ENCODE measurements around the gene ZNF277.
A peak's percentile ranks its signal among the peaks of the same experiment; 100 is the strongest.

Gene ZNF277

DNA sequence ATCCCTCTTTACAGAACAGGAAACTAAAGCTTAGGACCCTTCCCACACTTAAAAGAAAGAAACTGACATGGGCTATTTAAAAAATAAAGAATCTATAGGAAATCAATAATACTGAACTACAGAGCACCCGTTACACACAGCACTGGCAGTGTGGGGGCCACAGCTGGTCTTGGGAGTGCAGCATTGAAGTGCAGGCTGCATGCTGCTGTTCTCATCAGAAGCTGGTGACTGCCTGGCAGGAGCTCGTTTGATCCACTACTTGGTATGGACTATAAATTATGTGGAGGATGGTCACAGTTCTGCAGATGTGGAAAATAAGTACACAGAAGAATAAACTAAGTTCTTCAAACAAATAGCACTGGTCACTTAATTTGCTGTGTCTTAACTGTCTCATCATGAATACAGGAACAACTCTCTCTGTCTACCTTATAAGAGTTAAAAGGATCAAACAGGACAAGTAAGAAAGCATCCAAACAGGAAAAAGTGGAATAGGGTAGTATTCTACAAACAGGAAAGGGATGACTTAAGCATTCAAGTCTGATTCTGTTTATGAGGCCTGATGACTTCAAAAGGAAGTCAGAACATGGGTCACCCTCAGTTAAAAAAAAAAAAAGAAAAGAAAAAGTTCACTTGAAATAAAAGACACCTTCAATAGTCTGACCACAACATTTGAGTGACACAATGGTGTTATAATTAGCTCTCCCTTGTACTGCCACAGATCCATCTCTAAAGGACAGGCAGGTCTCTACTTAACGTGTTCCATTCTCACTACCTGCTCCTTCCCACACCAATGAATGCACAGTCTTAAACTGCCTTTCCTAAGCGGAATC lies 21.3 kb upstream of the ZNF277 start:
- DNase-seq: no peak

DNA sequence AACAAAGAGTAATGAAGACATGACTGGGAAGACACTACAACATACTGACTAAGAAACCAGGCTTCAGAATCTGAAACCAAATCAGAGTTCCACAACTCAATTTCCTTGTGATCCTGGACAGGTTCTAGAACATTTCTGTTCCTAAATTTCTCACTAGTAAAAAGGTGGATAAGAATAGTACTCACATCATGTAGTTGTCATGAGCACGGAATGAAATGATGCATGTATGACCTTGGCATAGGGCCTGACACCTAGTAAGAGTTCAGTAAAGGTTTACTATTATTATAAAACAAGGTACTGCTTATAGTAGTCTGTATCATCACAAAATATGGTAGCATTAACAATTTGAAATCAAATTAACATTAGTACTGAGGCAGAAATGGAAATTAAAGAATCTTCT lies 20.2 kb upstream of the ZNF277 start:
- DNase-seq: no peak

GRCh38 chr7:112188257-112188656 lies 18.2 kb upstream of the ZNF277 start:
- DNase-seq: no peak

DNA sequence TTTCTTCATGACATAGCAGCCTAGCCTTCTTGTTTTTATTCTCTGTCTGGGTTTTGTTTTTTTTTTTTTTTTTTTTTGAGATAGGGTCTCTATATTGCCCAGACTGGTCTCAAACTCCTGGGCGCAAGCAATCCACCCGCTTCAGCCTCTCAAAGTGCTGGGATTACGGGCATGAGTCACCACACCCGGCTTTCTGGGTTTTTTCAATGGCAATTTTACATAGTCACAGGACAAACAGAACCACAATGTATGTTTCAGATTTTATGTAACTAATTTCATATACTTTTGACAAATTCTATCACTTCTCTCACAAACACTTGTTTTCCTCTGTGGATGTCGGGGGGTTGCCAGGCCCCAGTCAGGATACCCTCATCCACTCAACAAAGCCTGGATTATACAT lies 16.8 kb upstream of the ZNF277 start:
- DNase-seq: no peak

DNA sequence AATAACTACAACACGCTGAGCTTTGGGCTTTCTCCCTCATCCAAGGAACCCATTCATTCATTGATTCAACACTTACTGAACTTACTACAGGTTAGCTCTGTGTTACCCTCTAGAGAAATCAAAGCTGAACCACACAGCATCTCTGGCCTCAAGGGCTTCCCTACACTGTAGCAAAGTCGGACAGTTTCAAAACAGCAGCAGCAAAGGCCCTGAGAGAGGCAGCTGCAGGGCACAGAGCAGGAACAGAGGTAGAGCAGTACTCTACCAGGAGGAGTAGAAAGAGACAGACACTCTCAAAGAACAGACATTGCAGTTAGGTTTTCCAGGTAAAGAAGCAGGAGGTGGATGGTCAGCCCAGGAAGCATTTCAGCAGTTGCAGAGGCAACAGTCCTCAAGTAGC lies 16.4 kb upstream of the ZNF277 start:
- no peak for DNase-seq

DNA sequence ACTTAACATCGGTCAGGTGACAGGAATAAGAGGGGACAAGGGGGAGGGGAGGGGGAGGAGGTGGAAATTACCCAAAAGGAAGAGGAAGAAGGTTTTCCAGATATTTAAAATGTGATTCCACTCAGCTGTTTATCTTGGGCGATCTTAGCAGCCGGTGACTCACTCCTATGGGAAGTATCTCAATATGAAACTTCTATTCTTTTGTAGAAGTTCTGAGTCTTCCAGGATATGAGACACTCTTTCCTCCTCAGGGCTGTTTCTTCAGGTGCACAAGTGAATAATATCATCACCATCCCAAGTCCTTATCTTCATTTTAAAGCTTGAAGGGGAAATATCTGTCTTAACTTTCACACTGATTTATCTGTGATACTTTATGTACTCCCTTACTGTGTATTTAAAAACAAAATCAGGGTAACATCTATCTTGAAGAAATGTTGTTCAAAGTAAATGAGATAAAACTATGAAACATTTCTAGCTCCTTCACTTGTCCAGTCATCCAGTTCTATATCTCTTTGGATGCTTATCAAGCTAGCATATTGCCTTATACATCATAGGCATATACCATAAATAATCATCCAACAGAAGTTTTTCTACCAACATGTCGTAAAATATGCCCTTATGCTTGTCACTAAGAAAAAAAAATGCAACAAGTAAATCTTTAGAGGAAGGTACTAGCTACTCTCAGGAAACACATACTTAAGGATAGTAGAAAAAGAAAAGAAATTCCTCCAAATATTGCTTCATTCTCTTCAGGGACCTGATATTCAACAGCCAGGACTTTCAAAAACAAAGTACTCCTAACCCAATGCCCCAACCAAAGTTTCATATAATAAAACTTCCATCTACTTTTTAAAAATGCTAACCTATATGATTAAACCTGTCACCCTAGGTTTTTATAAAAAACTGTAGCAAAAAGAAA lies 14.0 kb upstream of the ZNF277 start:
- DNase-seq: no peak

- DNase-seq: no peak
These were observed 12.5 kb upstream of the ZNF277 start for GRCh38 chr7:112193915-112194502.

DNA sequence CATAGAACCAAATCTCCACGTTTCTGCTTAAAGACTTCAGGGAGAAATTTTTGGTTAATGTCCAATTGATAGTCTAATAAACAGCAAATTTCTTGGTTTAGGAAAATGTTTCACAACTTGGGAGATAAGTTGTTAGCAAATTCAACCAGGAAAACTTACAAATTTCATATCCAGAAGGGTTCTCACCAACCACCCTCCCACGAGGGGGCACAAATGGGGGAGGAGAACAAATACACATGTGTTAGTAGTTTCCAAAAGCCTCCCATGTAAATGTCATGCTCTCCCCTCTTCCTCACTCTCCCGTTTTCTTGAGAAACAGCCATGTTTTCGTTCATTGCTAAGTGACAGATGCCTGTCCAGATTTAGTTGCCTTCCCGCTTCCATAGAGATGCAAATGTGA lies 10.8 kb upstream of the ZNF277 start:
- no peak for DNase-seq

DNA sequence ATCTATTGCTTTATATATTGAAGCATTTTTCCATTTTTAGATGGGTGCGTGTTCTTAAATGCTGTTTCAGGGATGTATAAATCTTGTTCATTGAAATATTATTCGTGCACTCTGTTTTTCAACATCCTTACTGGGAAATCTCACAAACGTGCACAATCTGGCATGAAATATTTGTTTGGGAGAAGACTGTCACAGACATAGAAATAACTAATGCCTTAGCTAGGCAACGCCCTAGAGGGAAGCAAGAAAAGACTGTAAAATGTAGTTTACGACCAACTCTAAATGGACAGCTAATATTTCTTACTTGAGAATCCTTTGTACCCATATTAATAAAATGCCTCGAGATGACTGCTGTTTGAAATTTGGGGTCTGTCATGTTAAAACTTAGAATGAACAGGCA lies 9.2 kb upstream of the ZNF277 start:
- no peak for DNase-seq

GRCh38 chr7:112199035-112199655 lies 7.3 kb upstream of the ZNF277 start:
- DNase-seq: no peak

DNA sequence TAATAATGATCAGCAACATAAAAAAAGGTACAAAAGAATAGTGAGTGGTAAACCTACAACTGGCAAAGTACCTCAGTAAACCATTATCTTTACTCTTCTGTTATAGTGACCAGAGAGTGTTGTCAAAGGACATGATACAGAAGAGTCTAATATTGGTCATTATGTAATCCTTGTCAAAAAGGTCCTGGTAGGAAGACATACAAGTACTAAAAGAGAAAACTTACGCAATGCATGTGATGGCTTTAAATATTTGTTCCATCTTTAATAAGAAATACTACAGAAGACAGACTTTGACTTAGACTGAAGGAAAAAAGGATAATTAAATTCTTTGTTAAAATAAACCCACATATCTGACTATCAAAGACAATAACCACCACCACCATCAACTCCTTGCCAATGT lies 6.8 kb upstream of the ZNF277 start:
- no peak for DNase-seq

DNA sequence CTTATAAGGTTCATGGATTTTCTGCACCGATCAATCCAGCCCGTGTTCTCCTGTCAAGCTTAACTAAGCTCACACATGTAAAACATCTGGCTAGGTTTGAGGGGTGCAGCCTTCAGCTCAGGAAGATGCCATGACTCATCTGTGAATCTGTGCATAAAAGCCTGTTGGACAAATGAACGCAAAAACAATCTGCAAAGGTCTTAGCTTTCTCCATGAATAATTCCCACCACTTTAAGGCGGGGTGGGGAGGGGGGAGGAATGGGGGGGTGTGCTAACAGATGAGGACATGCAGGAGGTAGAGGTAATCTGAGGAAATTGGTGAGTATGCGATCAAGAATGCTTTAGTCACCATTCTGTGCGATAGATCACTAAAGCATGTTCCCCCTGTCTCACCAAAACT lies 5.1 kb upstream of the ZNF277 start:
- DNase-seq: no peak

DNA sequence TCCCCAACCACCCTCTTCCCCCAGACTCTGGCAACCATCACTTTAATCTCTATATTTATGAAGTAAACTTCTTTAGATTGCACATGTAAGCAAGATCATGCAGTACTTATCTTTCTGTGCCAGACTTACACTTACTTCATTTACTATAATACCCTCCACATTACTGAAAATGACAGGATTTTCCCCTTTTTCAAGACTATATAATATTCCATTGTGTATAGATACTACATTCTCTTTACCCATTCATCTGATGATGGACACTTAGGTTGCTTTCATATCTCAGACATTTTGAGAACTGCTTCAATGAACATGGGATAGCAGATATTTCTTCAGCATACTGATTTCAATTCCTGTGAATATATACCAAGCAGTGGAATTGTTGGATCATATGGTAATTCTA lies 4.7 kb upstream of the ZNF277 start:
- no peak for DNase-seq

DNA sequence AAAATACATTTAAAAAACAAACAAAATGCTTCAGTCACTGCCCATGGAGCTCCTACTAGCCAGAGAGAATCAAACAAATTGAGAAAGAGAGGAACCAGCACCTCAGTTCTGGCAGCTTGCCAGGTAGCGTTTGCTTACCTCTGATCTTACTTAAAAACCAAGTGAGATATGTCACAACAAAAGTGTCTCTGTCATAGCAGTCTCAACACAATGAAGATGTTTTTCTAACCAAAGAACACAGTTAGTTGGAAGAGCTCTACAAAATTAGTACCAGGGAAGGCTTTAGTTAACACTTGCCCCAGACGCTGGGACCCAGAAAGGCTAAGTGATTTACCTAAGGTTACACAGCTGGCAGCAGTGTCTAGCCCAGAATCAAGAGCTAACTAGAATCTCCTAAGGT lies 3.7 kb upstream of the ZNF277 start:
- DNase-seq: no peak

DNA sequence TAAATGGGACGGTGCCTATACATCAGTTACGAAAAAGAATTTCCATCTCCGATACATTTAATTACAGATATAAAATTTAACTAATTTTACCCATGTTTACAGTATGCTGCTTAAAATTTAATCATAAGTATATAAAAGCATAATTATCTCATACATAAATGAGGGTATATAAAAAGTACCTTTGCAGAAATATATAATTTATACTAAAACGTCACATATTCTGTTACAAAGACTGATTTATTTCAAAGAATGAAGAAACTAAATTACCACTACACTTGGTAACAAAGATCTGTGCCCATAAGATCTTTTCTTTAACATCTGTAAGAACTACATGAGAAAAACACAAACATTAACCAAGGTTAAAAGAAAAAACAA lies 3.1 kb upstream of the ZNF277 start:
- no peak for DNase-seq

DNA sequence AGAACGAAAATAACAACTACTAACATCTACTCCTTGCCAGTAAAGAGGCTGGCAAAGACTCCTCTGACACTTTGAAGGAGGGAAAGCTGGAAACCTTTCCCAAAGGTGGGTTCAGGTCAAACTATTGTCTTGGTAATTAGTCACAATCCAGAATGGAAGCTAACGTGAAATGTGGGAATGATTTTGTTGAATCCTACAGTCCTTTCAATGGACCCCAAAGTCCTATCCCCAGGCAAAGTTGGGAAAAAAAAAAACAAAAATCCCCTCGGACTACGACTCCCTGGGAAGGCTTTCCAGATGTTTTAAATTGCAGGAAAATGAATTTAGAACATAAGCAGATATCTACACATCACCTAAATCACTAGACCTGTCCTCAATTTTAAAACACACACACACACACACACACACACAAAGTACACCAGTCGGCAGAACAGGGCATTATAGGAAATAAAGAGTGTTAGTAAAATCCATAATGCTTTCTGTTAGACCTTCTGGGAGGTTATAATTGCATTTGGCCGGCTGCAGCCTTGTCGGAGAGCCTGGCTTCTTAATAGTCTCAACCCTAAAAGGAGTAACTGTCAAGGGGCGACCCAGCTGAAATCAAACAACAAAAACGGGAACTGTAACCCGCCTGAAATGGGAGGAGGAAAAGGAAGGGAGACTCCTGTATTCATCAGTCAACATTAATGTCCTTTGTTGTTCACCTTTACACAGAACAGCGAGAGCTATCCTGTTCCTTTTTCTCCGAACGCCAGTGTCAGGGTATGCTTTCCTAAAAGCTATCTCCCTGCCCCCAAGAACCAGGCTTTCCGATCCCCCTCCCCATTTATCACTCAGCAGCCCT lies 1.8 kb upstream of the ZNF277 start:
- peak; percentile 14 for DNase-seq

DNA sequence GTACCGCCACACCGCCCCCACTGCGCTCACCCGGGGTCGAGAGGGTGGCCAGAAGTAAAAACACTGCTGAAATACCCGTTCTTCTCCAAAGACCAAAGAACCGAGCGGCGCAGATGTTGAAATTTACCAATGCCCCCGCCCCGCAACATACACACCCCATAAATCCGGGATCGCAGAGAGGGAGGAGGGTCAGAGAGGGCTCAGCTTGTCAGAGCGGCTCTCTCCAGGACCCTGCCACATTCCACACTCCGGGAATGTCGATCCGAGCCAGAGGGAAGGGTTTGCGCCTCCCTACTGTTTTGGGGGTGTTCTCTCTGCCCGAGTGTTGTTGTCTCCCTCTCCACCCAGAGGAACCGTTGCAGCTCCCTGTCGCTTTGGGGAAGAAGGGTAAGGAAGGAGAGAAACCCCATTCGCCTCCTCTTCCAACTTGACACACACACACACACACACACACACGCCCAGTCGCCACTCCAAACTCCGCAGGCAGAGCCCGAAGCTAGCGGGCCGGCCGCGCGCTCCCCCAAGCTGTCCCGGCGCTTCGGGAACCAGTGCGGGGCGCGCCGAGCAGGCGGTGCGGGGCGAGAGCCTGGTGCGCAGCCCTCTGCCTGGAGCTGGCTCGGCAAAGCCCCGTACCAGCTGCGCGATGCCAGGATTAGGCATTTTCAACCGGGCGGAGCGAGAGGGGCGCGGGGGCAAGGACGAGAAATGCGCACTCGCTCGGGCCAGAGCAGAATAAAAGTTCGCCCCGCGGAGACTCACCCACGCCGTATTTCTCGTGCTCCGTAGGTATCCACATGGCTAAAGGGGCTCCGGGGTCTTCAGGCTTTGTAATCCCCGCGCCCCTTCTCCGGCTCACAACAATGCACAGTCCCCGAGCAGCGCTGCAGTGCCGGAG lies 905 bp upstream of the ZNF277 start:
- peak; percentile 42 for DNase-seq

DNA sequence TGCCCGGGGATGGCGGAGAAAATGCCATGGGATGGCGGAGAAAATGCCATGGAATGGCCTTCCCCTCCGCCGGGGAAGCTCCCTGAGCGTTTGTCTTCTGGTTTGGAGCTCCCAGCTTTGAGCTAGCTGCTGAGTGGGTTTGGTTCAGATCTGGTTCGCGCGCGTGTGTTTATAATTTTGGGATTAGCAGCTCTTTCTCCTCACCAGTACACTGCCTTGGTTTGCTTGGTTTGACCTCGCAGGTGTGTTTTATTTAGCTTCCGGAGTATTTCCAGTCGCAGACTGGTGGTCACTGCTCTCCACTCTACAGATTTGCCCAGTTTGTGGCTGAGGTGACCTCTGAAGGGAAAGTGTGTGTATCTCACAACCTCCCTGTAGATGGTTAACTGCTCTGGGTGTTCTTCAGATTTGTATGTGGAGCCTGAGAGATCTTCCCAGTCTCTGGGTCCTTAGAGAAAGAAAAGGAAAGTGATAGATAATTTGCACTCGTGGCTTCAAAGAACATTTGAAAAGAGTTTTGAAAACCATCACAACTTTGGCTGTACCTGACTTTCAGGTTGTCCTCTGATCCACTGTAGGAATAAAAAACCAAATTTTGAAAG lies 597 bp downstream of the ZNF277 start:
- no peak for DNase-seq

DNA sequence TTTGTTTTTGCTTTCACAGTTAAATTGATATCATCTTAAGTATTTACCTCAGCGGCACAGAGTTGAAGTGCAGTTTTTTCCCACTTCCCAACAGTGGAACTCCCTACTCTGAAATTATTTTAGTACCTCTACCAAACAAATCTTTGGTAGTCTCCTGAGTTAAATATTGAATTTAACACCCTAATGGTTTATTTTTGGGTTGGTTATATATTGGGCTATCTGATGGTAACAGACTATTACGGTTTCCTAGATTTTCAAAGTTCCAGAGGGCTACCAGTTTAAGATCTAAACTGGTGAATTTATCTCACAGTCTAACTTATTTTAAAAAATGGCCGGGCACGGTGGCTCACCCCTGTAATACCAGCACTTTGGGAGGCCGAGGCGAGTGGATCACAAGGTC lies 1.3 kb downstream of the ZNF277 start:
- DNase-seq: no peak

DNA sequence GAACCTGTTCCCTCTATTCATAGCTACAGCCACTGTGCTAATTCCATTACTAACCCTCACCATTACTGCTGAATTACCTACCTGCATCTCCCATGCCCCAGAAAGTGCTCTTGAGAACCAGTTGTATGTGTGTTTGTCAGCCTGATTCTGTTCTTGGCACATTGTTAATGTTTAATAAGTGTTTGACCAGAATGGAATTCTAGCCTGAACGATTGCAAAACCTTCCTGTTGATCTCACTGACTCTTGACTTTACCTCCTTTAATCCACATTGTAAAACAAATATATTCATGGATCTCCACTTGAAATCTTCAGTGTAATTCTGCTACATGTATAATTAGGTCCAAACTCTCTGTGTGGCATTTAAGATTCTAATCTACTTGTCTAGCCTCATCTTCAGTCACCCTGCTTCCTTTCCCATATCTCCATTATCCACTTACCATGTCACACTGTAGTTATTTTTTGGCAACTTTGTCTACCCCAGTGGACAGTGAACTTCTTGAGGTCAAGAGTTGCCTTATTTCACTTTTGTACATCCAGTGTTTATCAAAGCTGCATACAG lies 4.9 kb downstream of the ZNF277 start:
- peak; percentile 26 for DNase-seq

DNA sequence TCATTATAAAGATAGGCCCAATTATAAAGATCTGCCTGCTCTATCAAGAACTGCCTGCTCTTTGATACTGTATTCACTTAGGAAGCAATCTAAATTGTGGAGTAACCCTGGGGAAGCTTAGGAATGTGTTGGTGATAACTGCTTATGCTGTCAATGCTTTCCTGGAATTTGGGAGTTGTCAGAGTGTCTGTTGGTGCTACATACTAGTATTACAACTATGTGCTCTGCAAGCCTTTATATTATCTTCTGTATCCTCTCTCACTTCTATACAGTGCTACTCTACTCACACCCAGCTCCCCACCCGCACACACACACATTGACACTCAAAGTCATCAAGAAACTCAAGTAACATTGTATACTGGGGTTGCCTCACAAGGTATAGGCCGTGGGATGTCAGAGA lies 6.1 kb downstream of the ZNF277 start:
- no peak for DNase-seq
